Stimulated activated CD8-positive, alpha-beta memory T cell treated with anti-CD3 and anti-CD28 coated beads, Interleukin-2, amount 100 ng/mL, for 1 hour (primary cell): ENCODE results near the gene VTI1A.
"Not testable (repeated sequence)": the region's sequence is repeated elsewhere in the genome, so short reads cannot be mapped to it uniquely, and the experiment has no call there.

Source experiments
- DNase-seq, 2 donors: peaks; one replicate each; pipeline ENCODE4 v3.0.0-alpha.2; 2020; ENCODE audit warnings: low read depth in 2 of 2

VTI1A gene

DNA sequence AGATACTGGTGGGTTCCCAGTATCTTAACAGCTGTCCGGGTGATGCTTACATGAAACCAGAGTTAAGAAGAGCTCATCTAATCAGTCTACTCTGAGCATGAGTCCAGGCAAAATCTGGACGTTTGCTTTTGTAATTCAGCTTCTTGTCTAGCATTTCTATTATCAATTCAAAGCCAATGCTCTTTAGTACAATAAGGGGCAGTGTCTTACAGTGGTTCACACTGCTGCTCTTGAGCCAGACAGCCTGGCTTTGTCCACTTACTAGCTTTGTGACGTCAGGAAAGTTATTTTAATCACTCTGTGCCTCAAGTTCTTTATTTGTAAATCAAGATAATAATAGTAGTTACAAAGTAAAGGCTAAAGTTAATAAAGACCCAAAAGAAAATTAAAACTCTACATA is 275.7 kb downstream of the VTI1A start:
- no peak for DNase-seq

DNA sequence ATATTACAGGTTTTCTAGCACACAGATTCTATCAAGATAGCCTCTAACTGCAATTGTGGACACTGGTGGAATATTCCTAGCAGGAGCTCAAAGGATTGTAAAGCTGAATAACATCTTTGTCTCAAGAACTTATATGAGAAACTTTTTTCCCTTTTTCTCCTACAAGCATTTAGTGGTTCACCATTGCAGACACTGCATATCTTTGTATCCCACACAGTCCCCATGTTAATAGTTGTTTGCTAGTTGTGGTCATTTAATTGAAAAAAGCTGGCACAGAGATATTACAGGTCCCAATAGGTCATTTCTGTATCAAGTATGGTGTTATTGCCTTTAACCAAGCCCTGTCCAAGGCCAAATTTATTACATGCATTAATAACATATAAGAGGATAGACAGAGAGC is 276.9 kb downstream of the VTI1A start:
- DNase-seq, result no peak

DNA sequence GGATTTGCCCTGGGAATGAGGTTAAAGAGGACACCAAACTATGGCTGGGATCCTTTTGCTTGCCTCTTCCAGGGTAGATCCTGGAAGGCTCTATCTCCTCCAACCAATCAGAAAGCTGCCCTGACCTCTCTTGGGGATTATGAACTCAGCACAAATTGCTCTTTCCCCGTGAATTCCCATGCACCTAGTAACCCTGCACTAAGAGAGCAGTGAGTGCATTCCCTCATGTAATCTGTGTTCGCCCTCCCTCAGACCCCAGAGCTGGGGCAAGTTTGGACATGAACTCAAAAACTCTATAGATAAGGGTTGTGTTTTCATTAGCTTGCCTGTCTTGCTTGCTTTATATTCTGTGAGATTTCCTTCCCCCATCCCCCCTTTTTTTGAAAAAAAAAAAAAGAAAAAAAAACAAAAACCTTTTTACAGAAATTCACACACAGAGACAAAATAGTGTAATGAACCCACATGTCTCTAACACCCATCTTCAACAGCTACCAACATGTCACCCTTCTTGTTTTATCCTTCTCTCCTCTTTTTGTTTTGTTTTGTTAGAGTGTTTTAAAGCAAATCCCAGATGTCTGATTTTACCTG is 277.5 kb downstream of the VTI1A start:
- no peak for DNase-seq

DNA sequence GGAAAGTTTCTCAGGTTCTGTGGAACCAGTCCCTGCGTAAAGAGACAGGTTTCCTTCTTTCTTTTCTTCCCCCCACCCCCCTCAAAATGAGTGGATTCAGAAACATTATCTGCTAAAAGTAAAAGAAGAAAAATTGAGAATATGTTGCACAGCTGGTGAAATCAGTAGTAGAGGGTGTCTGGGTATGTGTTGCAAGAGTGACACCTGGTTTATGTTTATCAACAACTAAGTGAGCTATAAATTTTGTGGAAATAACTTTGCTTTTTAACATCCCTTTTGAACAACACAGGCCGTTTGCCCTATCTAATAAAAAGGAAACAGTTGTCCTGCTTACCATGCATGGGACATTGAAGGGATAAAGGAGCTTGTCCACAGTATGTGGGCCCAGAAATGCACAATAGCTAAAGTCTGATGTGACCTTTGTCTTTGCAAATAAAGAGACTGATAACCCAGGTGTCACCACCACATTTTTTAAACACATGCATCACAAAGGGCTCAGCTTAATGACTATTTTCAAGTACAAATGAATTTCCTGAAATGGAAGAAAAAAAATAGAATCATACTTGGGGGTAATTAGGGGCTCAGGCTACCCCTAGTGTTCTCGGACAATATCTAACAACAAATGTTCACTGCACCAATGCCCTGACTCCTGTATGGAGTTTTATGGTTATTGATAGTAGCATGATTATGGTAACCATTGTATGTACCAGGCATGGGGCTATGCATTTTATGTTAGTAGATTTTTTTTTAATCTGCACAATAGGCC is 281.3 kb downstream of the VTI1A start:
- DNase-seq, result no peak

DNA sequence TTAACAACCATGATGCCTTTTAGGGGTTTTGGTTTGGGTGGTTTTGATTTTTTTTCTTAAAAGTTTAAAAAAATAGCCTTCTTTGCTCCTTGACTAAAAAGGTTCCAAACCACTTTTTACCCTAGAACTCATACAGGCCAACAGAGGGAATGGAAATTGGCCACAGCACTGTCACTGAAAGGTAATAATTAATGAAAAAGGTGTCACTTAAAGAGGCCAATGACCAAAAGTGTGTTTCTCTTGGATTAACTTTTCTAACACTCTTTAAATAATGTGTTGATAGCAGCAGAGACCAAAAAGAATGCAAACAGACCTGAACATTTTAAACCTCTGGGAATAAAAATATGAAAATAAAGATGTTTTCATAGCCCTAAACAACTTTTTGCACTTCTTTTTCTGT is 282.0 kb downstream of the VTI1A start:
- DNase-seq, result no peak

DNA sequence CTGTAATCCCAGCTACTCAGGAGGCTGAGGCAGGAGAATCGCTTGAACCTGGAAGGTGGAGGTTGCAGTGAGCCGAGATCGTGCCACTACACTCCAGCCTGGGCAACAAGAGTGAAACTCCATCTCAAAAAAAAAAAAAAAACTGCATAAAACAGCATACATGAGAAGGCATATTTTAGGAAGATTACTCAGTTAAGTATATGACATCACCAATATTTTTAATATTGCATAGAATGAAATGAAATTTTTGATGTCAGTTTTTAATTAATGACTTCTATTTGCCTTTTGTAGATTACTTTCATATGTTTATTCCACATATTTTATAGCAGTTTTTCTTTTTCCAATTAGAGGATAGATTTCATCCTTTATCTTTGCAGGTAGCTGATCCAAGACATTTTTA is 284.4 kb downstream of the VTI1A start:
- DNase-seq, result not testable (repeated sequence)

DNA sequence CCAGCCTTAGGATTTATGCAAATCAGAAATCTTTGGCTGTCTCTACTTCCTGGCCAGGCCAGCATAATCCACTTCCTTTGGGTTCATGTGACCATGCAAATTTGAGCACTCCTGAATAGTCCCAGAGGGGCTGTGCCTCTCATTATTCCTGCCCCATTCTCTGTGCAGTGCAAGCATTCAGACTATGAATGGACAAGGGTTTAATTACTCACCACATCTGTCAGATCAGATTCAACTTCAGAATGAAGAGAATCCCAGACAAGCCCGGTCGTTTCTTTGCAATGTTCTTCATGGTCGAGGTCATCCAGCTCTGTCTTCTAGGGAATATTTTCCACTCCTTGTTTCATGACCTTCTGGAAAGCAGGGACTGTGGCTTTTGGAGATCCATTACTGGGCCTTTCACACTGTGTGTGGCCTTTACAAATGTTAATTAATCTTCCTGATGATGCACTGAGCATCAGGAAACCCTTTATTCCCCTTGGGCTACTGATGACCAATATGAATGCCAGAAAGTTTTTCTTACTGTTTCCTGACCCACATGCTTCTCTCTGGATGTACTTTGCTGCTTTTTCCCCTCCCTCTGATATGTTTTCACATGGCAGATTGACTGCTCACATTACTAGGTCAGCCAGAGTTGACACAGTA is 285.4 kb downstream of the VTI1A start:
- DNase-seq, result no peak

DNA sequence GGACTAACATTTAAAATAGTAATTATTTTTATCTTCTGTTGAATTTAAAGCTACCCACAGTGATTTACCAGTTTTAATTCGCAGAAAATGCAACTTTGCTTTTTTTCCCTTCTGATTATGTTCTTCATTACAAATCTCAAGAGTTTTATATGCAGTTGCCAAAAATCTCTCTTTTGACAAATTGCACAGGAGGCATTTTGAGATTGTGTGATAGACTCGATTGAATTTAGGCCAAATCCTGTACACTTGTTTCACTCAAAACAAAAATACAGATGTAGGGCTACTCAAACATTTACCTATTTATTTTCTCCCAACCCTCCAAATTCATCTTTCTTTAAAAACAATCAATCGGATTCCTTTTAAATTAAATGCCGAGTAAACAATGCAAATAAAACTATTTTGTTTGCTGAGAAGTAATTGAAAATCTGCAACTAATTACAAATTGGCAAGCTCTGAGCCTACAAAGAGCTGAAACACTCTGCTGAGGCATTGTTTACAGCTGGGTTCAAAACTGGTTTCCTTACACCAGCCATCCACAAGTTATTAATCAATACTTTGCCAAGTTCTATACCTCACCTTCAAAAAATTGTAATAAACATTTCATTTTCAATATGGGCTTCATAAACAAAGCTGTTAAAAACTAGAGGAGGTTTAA is 288.2 kb downstream of the VTI1A start:
- DNase-seq, result no peak

DNA sequence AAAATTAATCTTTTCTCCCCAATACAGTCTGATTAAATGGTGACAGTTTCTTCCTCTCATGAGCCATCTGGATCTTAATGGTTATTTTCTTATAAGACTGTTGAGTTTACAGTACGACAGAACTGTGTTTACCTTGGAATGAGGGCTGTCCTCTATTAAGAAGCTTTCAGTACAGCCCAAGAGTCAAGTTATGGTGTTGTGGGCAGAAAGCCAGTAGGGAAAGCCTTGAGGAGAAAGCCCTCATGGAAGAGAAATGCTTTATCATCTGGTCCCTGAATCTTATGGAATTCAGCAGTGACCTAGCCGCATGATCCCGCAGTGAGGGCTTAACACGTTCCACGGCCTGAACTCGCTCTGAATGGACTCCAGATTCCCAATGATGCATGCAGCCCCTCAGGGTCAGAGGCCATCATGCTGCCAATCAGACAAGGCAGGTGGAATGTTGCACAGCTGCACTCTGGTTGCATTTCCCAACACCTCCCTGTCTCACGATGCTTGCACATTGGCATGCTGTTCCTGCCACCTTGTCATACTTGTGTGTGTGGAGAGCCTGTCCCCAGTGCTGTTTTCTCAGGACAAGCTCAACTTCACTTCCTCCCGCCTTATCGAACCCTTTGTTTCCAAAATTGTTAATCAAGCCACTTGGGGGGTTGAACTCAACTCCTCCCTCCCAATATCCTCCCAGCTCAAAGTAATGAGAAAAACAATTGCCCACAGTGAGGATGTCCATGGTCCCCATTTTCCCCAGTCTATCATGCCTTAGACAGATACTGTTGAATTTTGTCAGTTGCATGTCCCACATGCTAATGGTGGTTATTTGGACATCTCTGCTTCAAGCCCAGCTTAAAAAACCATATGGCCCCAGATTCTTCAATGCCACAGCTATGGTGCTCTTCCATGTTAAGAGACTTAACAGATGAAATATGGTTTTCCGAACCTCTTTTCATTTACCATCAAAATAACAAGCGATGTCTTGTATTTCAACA is 291.9 kb downstream of the VTI1A start:
- DNase-seq, result no peak

DNA sequence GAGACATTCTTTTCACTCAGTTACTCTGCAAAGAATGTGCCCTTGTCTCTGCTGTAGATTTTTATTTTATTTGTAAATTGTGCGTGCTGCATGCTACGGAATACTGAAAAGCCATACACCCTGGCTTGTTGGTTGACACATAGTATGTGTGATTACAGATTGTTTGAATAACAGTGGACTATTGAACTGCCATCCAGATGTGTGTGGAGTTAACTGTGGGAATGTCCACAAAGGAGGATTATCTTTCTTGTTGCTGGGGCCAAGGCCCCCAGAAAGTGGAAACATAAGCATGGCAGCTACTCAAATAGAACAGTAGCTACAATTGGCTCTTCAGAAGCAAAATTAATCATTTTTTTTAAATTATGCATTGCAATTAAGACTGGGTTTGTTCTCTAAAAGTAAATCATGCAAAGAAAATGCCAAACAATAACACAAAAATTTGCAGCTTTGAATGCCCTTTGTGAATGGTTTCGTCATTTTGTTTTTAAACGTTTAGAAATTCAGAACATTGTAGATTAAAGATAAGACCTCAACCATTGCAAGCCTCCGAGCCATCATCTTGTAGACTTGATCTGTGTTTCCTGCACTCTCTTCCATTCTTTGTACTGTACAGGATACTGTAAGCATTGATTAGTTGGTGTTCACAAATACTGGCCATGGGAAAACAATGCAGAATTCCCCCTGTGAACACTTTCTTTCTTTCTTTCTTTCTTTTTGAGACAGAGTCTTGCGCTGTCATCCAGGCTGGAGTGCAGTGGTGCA is 292.8 kb downstream of the VTI1A start:
- DNase-seq, result no peak

DNA sequence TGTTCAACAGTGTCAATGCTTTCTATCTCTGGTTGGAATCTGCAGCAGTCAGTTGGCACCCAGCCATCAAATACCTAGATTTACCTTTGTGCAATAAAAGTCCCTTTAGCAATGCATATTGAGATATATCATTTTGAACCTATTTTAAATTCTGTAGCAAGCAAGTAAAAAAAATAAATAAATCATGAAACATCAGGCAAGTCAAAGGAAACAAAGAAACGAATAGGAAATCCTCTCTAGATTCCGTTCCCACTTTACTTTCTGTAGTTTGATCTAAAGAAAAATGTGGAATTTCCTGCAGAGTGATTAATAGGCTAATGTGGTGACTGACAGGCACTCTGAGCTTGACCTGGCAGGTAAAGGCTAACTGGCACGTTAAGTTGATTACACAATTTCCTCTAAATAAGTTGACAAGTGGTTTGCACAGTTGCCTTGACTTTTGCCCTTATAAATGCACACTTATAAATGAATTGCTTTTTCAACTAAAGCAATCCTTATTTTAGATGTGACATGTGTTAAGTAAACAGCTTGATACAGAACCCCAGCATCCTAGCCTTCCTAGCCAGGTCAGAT is 294.9 kb downstream of the VTI1A start:
- DNase-seq, result no peak

DNA sequence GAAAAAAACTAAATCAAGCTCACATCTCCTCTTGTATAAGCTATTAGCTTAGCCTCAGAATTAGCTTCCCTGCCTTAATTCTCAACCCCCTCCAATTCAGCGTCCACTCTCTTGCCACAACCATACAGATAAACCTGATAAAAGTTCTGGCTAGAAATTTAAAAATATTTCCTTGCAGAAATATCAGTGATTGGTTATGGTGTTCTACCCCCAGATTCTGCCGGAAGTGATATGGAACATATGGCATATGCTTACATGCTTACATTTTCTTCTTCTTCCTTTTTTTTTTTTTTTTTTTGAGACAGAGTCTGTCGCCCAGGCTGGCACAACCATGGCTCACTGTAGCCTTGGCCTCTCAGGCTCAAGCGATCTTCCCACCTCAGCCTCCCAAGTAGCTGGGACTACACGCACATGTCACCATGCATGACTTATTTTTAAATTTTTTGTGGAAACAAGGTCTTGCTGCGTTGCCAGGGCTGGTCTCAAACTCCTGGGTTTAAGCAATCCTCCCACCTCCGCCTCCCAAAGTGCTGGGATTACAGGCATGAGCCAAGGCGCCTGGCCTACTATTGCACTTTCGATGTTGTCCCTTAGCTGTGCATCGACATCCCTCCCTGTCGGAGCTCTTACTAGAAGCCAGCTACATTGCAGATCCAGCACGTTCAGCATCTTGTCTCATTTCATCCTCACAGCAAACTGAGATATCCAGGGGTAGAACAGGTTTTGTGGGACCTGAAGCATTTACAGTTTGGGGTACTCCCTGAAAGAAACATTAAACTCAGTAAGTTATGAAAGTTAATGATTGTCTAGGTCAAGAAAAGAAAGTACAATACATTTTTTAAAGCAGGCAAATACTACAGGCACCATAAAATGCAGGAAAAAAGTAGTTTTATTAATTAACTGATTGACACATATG is 297.4 kb downstream of the VTI1A start:
- no peak for DNase-seq

DNA sequence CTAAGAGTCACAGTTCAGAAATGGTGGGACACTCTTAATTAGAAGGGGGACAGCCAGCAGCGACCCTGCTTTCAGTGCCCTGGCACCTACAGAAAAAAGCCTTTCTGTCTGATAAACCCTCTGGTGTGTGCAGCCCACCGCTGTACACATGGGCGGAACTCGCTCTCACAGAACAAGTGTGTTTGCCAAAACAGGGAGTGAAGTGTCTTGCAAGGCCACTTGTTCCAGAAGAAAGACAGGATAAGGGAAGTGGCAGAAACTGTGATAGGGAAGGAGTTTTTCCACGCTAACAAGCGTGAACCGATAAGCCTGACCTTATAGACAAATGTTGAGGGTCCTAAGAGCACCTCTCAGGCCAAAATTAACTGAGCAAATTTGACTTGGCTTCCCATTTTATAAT is 299.3 kb downstream of the VTI1A start:
- DNase-seq, result no peak

DNA sequence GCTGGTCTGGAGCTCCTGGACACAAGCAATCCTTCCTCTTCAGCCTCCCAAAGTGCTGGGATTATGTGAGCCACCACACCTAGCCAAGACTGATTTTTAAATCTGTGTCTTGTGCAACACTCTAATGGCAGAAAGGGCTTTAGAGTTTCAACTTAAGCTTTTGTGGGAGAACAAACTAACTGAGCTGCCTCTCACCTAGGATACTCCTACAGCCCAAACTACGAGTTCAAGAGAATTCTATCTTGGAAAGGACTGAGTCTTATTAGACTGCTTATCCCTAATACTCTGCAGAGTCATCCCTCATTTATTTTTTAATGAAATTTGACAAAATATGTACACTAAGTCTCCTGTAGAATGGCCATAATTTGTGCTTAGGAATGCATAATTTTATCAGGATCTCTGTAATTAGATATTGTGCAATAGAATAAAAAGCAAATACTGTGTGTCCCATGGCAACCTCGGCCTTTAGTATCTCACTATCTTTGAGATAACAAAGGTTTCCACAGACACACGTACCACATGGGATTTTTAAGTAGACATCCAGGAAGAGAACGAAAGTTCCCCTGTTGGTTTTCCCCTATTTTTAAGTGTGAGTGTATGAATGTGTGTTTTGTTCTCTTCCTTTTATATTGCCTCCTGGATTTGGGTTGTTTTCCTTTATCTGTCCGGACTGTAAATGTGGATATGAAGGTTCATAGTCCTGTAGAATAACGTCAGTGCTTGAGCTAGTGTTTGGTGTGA is 303.6 kb downstream of the VTI1A start:
- no peak for DNase-seq

DNA sequence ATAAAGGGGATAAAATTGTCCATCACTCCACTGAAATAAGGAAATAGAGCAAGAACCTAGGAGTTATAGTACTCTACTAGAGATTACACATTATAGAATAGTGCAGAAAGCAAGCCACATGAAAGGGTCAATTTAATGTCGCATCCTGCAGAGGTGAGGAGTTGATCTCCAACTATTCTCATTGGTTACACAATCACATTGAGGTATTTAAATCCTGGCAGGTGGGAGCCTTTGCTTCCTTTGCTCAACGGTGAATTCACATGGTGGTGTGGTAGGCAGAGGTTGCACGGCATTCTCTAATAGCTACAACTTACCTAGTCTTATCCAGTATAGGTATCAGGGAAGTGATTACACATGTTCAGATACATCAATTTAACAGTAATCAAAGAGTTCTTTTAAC is 304.6 kb downstream of the VTI1A start:
- no peak for DNase-seq

DNA sequence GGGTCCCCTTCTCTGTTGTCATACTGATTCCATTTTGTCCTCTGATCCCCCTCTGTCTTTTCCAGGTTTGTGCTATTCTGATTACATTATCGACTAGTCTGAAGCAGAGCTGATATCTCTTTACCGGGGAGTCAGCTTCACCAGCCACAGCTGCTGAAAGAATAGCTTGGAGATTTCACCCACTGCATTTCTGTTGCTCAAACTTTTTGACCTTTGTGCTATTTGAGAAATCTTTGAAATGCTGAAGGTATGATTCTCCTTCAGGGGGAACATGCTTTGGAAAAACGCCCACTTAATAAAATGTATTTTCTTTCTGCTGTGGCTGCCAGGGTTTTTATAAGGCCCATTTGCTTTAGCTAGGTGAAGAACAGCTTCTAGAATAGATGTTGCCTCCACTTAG is 305.3 kb downstream of the VTI1A start:
- DNase-seq, result no peak

DNA sequence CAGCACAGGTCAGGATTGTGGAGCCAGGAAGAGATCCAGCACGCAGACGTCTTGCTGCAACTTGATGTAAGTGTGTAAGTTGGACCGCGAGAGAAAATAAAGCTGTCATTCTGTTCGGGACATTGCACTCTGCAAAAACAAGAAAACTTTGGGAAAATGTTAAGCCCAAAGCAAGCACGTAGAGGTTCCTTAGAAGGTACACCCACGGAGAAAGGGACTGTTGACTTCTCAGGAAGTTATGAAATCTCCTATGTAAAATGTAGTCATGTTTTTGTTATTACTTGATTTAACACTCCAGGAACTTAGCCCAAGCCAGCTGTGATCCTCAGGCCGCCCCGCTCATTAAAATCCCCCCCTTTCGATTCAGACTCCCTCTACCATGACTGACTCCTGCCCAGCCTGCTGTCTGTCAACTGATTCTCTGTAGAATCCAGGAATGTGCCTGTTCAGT is 307.0 kb downstream of the VTI1A start:
- no peak for DNase-seq

DNA sequence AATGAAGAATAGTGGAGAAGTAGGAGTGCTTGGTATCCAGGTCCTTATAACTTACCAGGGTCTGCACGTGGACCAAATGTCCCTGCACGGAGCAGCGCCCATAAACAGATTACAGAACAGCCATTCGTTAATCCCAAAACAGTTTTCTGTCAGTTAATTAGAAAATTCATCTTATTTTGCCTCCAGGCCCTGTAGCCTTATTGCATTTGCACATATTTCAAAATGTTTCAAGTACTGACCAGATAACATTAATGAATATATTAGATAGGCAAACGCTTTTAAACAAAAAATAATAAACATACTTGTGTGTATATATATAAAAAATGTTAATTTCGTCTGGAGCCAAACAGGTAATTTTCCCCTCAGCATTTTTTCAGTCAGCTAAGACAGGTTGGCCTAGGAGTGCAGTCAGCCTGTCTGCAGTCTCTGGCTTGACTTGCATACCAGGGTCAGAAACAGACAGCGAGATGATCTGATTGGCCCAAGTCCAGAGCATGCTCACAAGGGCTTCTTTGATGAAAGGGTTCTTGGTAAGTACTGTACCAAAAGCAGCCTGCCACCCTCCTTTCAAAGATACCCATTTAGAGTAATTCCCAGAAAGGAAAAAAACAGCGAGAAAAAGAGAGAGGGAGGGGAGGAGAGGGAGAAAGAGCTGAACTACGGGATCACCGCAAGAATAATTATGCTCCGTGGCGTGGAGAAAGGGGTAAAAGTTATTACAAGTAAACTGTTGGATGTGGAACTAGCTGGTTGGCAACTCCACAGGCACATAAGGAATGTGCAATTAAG is 308.6 kb downstream of the VTI1A start:
- no peak for DNase-seq
